Urinary bladder (tissue), 4 donors: ENCODE results near the gene TP53I3. TPM values are rescaled to one million over a fixed set of nuclear protein-coding genes. Genes with fewer than 3 reads are reported as not detected.

ENCODE experiments used
- DNase-seq: peaks from one replicate; pipeline ENCODE4 v3.0.0-alpha.2; 2015; ENCODE audit errors: extremely low spot score
- H3K27ac ChIP-seq: one replicate; pipeline ENCODE4 v1.5.1; 2013; ENCODE audit warnings: low read depth, mild to moderate bottlenecking, moderate library complexity
- H3K36me3 ChIP-seq: one replicate; pipeline ENCODE4 v1.6.1; 2013; ENCODE audit warnings: mild to moderate bottlenecking, moderate library complexity; ENCODE audit not compliant: insufficient read depth
- H3K4me1 ChIP-seq: one replicate; pipeline ENCODE4 v1.6.1; 2013; ENCODE audit warnings: mild to moderate bottlenecking, moderate library complexity; ENCODE audit not compliant: insufficient read depth
- H3K4me3 ChIP-seq: one replicate; pipeline ENCODE4 v1.5.1; 2013; ENCODE audit warnings: low read depth, low read length
- WGBS: extraction: QIAGEN DNeasy Blood & Tissue Kit; methylation state at CpG from one replicate; pipeline ENCODE4 v1.1.7; 2013; 5-methylcytosine and 5-hydroxymethylcytosine counted together
- polyA plus RNA-seq: library from polyadenylated mRNA; stranded (reverse); fragments of 200-250 nt; gene quantifications from one replicate; pipeline ENCODE4 v1.2.3, GENCODE V29; 2013
- total RNA-seq: library from RNA; depleted of rRNA; stranded (reverse); fragments of >200 nt; gene quantifications from one replicate; pipeline ENCODE4 v1.2.3, GENCODE V29; 2014
- donor health status: healthy with polysubstance abuse.
- donor health status: healthy.

TP53I3 gene
- 28.6 TPM for total RNA-seq
- polyA plus RNA-seq = 16.9 TPM

DNA sequence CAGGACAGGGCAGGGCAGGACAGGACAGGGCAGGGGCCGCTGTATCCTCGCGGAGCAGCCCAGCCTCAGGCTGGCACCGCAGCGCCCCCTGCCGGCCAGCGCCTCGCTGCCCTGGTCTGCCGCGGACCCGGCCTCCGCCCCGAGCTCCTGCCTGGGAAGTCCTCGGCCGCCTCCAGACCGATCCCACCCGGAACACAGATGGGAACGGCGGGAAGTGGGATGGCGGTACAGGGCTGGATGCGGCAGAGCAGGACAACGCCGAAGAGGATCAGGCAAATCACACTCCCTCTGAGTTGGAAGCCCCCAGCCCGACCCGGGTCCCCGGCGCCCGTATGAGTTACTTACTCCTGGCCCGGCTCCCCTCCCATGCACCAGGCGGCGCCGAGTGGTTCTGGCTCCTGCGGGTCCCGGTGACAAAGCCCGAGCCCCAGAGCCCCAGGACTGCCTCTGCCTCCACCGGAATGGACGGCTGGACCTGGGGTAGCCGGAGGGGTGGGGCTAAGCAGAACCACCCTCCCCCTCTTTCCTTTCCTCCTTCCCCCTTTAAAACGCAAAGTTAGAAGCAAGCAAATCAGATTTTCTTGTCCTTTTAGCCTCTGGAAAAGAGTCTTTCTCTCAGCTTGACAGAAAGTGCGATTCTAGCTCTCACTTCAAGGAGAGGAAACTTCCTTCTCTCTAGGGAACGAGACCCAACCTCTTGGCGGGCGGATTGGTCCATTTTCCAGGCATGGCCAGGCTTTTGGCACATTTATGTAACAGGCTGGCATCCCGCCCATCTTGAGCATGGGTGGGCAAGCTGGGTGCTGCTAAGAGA, at the start of gene TP53I3:
Gene TP53I3 (minus strand): TSS at position 449 of the 814 bp plus-strand sequence. CDS start 508 bp downstream, outside the sequence.
- no peaks in the 10 kb centered on the region for H3K36me3 ChIP-seq
- peak; percentile 78 for DNase-seq
- no peaks in the 10 kb centered on the region for H3K4me1 ChIP-seq
- H3K4me3 ChIP-seq = peak within 1 kb of the TSS; percentile 33
- H3K27ac ChIP-seq = peak within 1 kb of the TSS; percentile 76
- WGBS = under 1% methylated on average over 44 of the region's 44 CpGs

GRCh38 chr2:24132543-24132942, 47.9 kb upstream of the TP53I3 start:
- 98% methylated on average over 3 of the region's 3 CpGs for WGBS
- no peaks in the 10 kb centered on the region for H3K4me1 ChIP-seq
- DNase-seq = no peak
- H3K27ac ChIP-seq = no peak overlapping the region
- H3K4me3 ChIP-seq = no peak overlapping the region
- H3K36me3 ChIP-seq = no peaks in the 10 kb centered on the region

DNA sequence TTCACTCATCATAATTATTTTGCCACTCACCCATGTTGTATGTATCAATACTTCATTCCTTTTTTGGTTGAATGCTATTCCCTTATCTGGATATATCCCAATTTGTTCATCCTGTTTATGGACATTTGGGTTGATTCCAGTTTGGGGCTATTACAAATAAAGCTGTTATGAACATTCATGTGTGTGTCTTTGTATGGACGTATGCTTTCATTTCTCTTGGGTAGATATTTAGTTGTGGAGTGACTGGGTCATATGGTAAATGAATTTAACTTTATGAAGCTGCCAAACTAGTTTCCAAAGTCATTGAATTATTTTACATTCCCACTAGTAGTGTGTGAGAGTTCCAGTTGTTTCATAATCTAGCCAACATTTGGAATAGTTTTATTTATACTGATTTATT, 41.3 kb upstream of the TP53I3 start:
- Histone ChIP-seq H3K36me3 (no peaks in the 10 kb centered on the region), H3K4me1 (no peaks in the 10 kb centered on the region), H3K4me3 (no peak overlapping the region), H3K27ac (no peak overlapping the region)
- no peak for DNase-seq
- 51% methylated on average over 1 of the region's 1 CpG for WGBS

DNA sequence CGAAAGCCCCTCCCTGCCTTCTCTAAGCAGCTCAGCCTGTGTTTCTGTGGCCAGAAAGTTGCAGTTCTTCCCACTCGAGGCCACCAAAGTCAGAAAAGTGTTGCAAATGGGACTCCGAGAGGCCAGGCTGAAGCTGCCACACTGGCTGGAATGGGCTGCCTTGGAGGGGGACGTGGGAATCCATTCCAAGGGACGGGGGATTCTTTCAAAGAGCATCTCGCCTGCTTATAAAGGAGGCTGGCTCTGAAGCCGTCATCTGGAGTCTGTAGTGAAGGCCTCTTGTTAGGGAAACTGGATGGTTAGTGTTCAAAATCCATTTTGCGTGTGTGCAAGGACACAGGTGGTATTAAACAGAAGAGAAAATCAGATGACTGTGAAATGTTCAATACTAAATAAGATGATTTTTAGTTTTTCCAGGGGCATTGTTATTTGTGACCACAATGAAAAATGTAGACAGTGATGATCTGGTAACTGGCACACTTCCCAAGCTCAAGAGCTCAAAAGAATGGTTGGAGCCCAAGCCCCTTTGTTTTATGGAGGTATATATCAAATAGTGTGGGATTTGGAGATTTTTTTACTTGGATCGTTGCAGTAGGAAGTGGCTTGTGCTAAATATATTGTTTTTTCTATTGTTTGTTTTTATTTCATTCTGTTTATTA, 39.4 kb upstream of the TP53I3 start:
- 7% methylated on average over 9 of the region's 9 CpGs for WGBS
- no peaks in the 10 kb centered on the region for H3K4me1 ChIP-seq
- H3K36me3 ChIP-seq = no peaks in the 10 kb centered on the region
- no peak for DNase-seq
- peak overlapping the region; percentile 93 for H3K27ac ChIP-seq
- H3K4me3 ChIP-seq = peak overlapping the region; percentile 66

GRCh38 chr2:24123195-24123921, 38.7 kb upstream of the TP53I3 start, which contains the start of the genes FAM228B and PFN4:
Gene FAM228B, plus strand, starts transcription at chr2:24123469. Its CDS starts 893 bp downstream, at chr2:24124362.
Gene PFN4, minus strand, starts transcription at chr2:24123334. Its CDS starts 799 bp downstream, at chr2:24122535.
- H3K27ac ChIP-seq = peak within 1 kb of the TSS; percentile 93
- H3K4me3 ChIP-seq = peak within 1 kb of the TSS; percentile 66
- peak; percentile 70 for DNase-seq
- H3K36me3 ChIP-seq = no peaks in the 10 kb centered on the region
- no peaks in the 10 kb centered on the region for H3K4me1 ChIP-seq
- WGBS = under 1% methylated on average over 103 of the region's 103 CpGs

GRCh38 chr2:24122366-24123194, 37.9 kb upstream of the TP53I3 start:
- Histone ChIP-seq H3K4me3 (peak overlapping the region; percentile 66), H3K27ac (peak overlapping the region; percentile 93), H3K4me1 (no peaks in the 10 kb centered on the region), H3K36me3 (no peaks in the 10 kb centered on the region)
- 8% methylated on average over 15 of the region's 15 CpGs for WGBS
- DNase-seq = no peak

DNA sequence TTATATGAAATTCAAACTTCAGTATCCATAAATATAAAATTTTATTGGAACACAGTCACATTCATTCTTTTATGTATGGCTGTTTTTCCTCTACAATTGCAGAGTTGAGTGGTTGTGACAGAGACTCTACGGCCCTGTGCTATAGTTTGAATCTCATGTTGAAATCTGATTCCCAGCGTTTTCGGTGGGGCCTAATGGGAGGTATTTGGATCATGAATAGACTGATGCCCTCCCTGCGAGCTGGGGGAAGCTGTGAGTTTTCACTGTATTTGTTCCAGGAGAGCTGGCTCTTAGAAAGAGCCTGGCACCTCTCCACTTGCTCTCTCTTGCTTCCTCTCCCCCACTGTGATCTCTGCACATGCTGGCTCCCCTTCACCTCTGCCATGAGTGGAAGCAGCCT, 36.8 kb upstream of the TP53I3 start:
- DNase-seq = no peak
- Histone ChIP-seq H3K4me3 (no peak overlapping the region), H3K27ac (no peak overlapping the region), H3K36me3 (no peaks in the 10 kb centered on the region), H3K4me1 (no peaks in the 10 kb centered on the region)
- 61% methylated on average over 4 of the region's 4 CpGs for WGBS

GRCh38 chr2:24121066-24121465, 36.4 kb upstream of the TP53I3 start:
- no peak for DNase-seq
- Histone ChIP-seq H3K4me1 (no peaks in the 10 kb centered on the region), H3K36me3 (no peaks in the 10 kb centered on the region), H3K27ac (no peak overlapping the region), H3K4me3 (no peak overlapping the region)
- WGBS = 68% methylated on average over 5 of the region's 5 CpGs

DNA sequence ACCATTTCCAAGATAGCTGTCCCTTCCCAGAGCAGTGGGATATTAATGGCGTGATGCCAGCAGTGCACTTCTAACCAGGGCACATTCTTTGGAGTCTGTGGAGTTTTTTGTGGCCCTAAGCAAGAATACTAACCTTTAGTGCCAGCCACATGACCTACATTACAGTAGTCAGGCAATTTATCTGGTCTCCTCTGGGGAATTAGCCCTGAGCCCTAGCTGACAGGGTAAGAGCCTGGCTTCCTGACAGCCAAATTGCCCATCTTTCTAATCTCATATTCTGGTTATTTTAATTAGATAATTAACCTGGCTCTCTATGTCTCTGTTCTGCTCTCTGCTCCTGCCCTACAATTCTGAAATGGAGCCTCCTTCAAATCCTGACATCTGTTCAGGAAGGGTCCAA, 33.3 kb upstream of the TP53I3 start:
- H3K4me1 ChIP-seq = no peaks in the 10 kb centered on the region
- H3K27ac ChIP-seq = no peak overlapping the region
- no peak for DNase-seq
- 77% methylated on average over 1 of the region's 1 CpG for WGBS
- peaks cover 1% of the 10 kb centered on the region for H3K36me3 ChIP-seq
- no peak overlapping the region for H3K4me3 ChIP-seq

DNA sequence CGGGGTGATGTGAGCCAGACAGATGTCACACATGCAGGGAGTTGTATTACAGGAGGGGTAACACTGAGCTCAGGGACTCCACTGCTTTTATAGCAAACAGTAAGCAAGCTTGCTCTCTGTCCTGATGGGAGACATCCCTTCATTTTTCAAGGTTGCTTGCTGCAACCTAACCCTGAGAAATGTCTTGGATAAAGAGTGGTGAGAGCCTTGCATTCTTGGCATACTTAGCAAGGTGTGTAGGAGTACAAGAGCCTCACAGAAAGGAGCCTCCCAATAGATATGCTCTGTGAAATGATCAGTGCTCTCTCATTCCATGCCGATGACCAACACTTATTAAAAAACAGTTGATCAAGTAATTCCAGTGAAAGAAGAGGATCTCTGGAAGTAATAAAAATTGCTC, 30.4 kb upstream of the TP53I3 start:
- no peak for DNase-seq
- H3K4me1 ChIP-seq = no peaks in the 10 kb centered on the region
- no peak overlapping the region for H3K27ac ChIP-seq
- peaks cover 1% of the 10 kb centered on the region for H3K36me3 ChIP-seq
- WGBS = 48% methylated on average over 2 of the region's 2 CpGs
- no peak overlapping the region for H3K4me3 ChIP-seq

- no peak for DNase-seq
- WGBS = 62% methylated on average over 2 of the region's 2 CpGs
- Histone ChIP-seq H3K4me1 (no peaks in the 10 kb centered on the region), H3K4me3 (no peak overlapping the region), H3K36me3 (peaks cover 1% of the 10 kb centered on the region), H3K27ac (no peak overlapping the region)
Measured at GRCh38 chr2:24111407-24111901, 26.8 kb upstream of the TP53I3 start.

GRCh38 chr2:24110660-24111303, 26.1 kb upstream of the TP53I3 start:
- H3K4me3 ChIP-seq = no peak overlapping the region
- H3K27ac ChIP-seq = no peak overlapping the region
- DNase-seq = no peak
- H3K36me3 ChIP-seq = peaks cover 1% of the 10 kb centered on the region
- H3K4me1 ChIP-seq = no peaks in the 10 kb centered on the region
- WGBS = 87% methylated on average over 7 of the region's 7 CpGs
